ENCODE data around the gene ARHGAP40. TPM values are rescaled to one million over a fixed set of nuclear protein-coding genes. Genes with fewer than 3 reads are reported as not detected.

The ARHGAP40 gene
- total RNA-seq, 2 donors from 2014 or later, result not detected

- ATAC-seq (ENCODE audit: insufficient number of reproducible peaks, low FRiP score, low read depth) (no peak), DNase-seq (ENCODE audit: low spot score) (no peak)
- Histone ChIP-seq H3K36me3 (no peaks in the 10 kb centered on the region), H3K27me3 (replicated peaks; ENCODE audit: insufficient read depth) (no peaks in the 10 kb centered on the region), H3K27ac (no peak overlapping the region), H3K9me3 (no peaks in the 10 kb centered on the region), H3K4me1 (ENCODE audit: control insufficient read depth in 1 of 2, low read depth in 2 of 2) (no peaks in the 10 kb centered on the region), H3K4me3 (no peak overlapping the region)
- TF ChIP-seq, protein P1, sequence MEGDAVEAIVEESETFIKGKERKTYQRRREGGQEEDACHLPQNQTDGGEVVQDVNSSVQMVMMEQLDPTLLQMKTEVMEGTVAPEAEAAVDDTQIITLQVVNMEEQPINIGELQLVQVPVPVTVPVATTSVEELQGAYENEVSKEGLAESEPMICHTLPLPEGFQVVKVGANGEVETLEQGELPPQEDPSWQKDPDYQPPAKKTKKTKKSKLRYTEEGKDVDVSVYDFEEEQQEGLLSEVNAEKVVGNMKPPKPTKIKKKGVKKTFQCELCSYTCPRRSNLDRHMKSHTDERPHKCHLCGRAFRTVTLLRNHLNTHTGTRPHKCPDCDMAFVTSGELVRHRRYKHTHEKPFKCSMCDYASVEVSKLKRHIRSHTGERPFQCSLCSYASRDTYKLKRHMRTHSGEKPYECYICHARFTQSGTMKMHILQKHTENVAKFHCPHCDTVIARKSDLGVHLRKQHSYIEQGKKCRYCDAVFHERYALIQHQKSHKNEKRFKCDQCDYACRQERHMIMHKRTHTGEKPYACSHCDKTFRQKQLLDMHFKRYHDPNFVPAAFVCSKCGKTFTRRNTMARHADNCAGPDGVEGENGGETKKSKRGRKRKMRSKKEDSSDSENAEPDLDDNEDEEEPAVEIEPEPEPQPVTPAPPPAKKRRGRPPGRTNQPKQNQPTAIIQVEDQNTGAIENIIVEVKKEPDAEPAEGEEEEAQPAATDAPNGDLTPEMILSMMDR (IDR thresholded peaks at IDR 0.05), result no peak
Measured at GRCh38 chr20:38607351-38607750, 5.7 kb downstream of the ARHGAP40 start.

DNA sequence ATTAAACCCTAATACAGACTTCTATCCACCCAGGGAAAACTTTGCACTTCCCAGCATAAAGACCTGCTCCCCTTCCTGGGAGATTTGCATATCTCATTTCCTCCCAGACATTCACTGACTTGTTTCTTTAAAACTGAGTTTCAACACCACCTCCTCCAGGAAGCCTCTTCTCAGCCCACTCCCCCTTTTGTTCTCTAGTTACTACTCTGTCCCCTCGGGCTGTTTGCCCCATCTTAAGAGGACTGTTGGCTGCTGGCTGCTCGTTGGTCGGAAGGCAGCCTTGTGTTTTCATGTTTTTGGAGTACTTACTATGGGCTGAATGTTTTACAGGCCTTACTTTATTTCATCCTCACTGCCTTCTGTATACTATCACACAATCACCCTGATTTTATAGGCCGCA lies 6.6 kb downstream of the ARHGAP40 start:
- no peaks in the 10 kb centered on the region for H3K9me3 ChIP-seq
- TF ChIP-seq, protein P1 (IDR thresholded peaks at IDR 0.05), result no peak
- no peak for ATAC-seq (ENCODE audit: insufficient number of reproducible peaks, low FRiP score, low read depth)
- no peaks in the 10 kb centered on the region for H3K36me3 ChIP-seq
- H3K4me1 ChIP-seq (ENCODE audit: control insufficient read depth in 1 of 2, low read depth in 2 of 2), result no peaks in the 10 kb centered on the region
- H3K4me3 ChIP-seq, result no peak overlapping the region
- H3K27ac ChIP-seq, result no peak overlapping the region
- no peak for DNase-seq (ENCODE audit: low spot score)
- no peaks in the 10 kb centered on the region for H3K27me3 ChIP-seq (replicated peaks; ENCODE audit: insufficient read depth)

GRCh38 chr20:38609815-38610214 lies 8.2 kb downstream of the ARHGAP40 start:
- H3K9me3 ChIP-seq, result no peaks in the 10 kb centered on the region

DNA sequence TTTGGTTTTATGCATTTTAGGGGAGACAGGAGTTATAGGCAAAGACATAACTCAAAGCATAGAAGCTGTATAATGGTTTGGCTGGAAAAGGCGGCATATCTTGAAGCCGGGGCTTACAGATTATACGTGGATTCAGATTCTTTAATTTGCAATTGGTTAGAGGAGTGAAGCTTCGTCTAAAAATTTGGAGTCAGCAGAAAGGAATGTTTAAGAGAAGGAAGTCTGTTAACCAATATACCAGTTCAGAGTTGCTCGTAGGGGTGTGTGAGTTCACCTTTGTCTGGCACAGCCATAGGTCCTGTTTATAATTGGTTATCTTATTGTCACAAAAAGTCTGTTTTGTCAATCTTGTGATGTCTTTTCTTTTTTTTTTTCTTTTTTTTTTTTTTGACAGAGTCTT lies 8.9 kb downstream of the ARHGAP40 start:
- ATAC-seq (ENCODE audit: insufficient number of reproducible peaks, low FRiP score, low read depth), result no peak
- no peaks in the 10 kb centered on the region for H3K27me3 ChIP-seq (replicated peaks; ENCODE audit: insufficient read depth)
- H3K27ac ChIP-seq, result no peak overlapping the region
- H3K36me3 ChIP-seq, result no peaks in the 10 kb centered on the region
- no peaks in the 10 kb centered on the region for H3K4me1 ChIP-seq (ENCODE audit: control insufficient read depth in 1 of 2, low read depth in 2 of 2)
- no peak overlapping the region for H3K4me3 ChIP-seq
- DNase-seq (ENCODE audit: low spot score), result no peak
- no peaks in the 10 kb centered on the region for H3K9me3 ChIP-seq
- TF ChIP-seq, protein P1 (IDR thresholded peaks at IDR 0.05), result no peak

More at GRCh38 chr20:38609815-38610214, 8.2 kb downstream of the ARHGAP40 start:
- ATAC-seq (ENCODE audit: insufficient number of reproducible peaks, low FRiP score, low read depth) (no peak), DNase-seq (ENCODE audit: low spot score) (no peak)
- TF ChIP-seq, protein P1 (IDR thresholded peaks at IDR 0.05), result no peak
- no peak overlapping the region for H3K27ac ChIP-seq
- H3K36me3 ChIP-seq, result no peaks in the 10 kb centered on the region
- H3K4me3 ChIP-seq, result no peak overlapping the region
- no peaks in the 10 kb centered on the region for H3K4me1 ChIP-seq (ENCODE audit: control insufficient read depth in 1 of 2, low read depth in 2 of 2)
- H3K27me3 ChIP-seq (replicated peaks; ENCODE audit: insufficient read depth), result no peaks in the 10 kb centered on the region

DNA sequence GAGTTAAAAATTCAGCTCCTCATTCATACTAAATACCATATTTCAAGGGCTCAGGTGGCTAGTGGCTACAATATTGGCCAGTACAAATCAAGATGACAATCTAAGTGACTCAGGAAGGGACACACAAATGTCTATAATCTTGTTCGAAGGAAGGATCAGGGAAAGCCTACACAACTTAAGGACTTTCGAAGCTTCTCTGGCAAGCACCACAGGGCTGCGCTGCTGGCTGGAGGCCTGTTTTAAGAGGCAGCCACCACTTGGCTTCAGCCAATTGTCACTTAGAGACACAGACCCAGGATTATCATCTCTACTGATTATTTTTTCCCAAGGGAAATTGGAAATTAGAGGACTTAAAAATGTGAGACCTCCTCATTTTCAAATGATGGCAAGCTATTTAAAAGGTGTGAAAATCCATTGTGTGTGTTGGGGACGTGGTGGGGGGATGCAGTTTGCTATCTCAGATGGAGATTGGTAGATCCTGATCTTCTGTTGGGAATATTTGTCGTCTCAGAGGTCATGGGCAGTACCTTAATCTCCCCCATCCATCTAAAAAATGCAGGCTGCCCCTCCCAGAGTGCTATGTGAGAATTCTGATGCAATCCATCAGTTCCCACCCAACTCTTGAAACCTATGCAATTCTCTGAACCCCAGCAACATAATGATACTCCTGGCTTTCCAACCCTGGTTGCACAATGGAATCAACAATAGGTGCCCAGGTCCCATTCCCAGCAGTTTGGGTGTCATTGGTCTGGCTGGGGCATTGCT lies 11.3 kb downstream of the ARHGAP40 start:
- Histone ChIP-seq H3K27ac (no peak overlapping the region), H3K4me1 (ENCODE audit: control insufficient read depth in 1 of 2, low read depth in 2 of 2) (no peaks in the 10 kb centered on the region), H3K9me3 (no peaks in the 10 kb centered on the region), H3K36me3 (no peaks in the 10 kb centered on the region), H3K4me3 (no peak overlapping the region), H3K27me3 (replicated peaks; ENCODE audit: insufficient read depth) (no peaks in the 10 kb centered on the region)
- TF ChIP-seq, protein P1 (IDR thresholded peaks at IDR 0.05), result no peak
- ATAC-seq (ENCODE audit: insufficient number of reproducible peaks, low FRiP score, low read depth) (no peak), DNase-seq (ENCODE audit: low spot score) (no peak)
